Right lobe of liver (tissue), 6 donors: ENCODE results near the gene CCDC68. TPM values are rescaled to one million over a fixed set of nuclear protein-coding genes. Genes with fewer than 3 reads are reported as not detected.
A peak's percentile ranks its signal among the peaks of the same experiment; 100 is the strongest.

Experiments
- ATAC-seq, 4 donors: fragments of 200-7000 bp; cut with Tn5 transposase; one replicate each; pipeline ENCODE4 v1.9.1; 2020; ENCODE audit warnings: mild to moderate bottlenecking in 4 of 4, moderate library complexity in 4 of 4
- DNase-seq, 3 donors: peaks; one replicate each; pipeline ENCODE4 v3.0.0-alpha.2; 2020
- H3K27ac ChIP-seq, 3 donors: fragments of 200-600 bp; one replicate each; pipeline ENCODE4 v1.8.0; 2022
- H3K27me3 ChIP-seq, 2 donors: fragments of 200-600 bp; one replicate each; pipeline ENCODE4 v1.8.0; 2022
- H3K36me3 ChIP-seq, 4 donors: fragments of 200-600 bp; sonication (generic) in 1 of 4; one replicate each; pipeline versions ENCODE4 v1.5.1 to v1.8.0; 2017 to 2022; ENCODE audit warnings: control low read depth in 1 of 4
- H3K4me1 ChIP-seq, 4 donors: fragments of 200-600 bp; sonication (generic) in 1 of 4; one replicate each; pipeline versions ENCODE4 v1.5.1 to v1.8.0; 2017 to 2022; ENCODE audit warnings: control low read depth in 1 of 4
- H3K4me3 ChIP-seq, 3 donors: fragments of 200-600 bp; one replicate each; pipeline ENCODE4 v1.8.0; 2022
- H3K9me3 ChIP-seq, 4 donors: fragments of 200-600 bp; sonication (generic) in 1 of 4; one replicate each; pipeline versions ENCODE4 v1.5.1 to v1.8.0; 2017 to 2022; ENCODE audit warnings: control low read depth in 1 of 4
- CTCF ChIP-seq, 4 donors: fragments of 200-600 bp in 3 of 4; fragments of 450-650 bp in 1 of 4; IDR thresholded peaks; one replicate each; pipeline versions ENCODE4 v1.5.1 to v1.8.0; 2016 to 2022; ENCODE audit warnings: antibody characterized with exemption in 4 of 4, mild to moderate bottlenecking in 2 of 4
- POLR2A ChIP-seq: fragments of 450-650 bp; IDR thresholded peaks from one replicate; pipeline ENCODE4 v1.6.1; 2017; ENCODE audit warnings: antibody characterized with exemption, mild to moderate bottlenecking
- WGBS: methylation state at CpG from one replicate; pipeline ENCODE4 v1.1.6; 2018; ENCODE audit warnings: low coverage, low lambda C conversion rate; ENCODE audit not compliant: insufficient coverage; ENCODE audit errors: missing lambda C conversion rate; 5-methylcytosine and 5-hydroxymethylcytosine counted together
- intact Hi-C, 2 donors: fragments of 100-400 bp; cut with DNase I; formaldehyde crosslinking; loops; one replicate each; pipeline versions ENCODE4 v1.11.2 to v1.14.1; 2022
- total RNA-seq, 6 experiments: library from RNA; depleted of rRNA in 2 of 6; stranded (reverse); fragments of >200 nt in 2 of 6; fragmentation: NEBNext Ultra II Directional in 3 of 6; extraction: Animal tissue kit (Norgen Biotek cat#: 25700) in 3 of 6; gene quantifications; one replicate each; pipeline versions ENCODE4 v1.1.0 to v1.2.4, GENCODE V29; 2016 to 2023
- donor health status: DM: no; HTN: yes; CAD: no.
- donor health status: DM: no; HTN: no; CAD: no.
- donor health status: DM: no; HTN: no; CAD: no.
- donor health status: DM: no; HTN: yes; CAD: no.
- donor health status: DM: no; HTN: yes; CAD: no.

The CCDC68 gene
- total RNA-seq, 6 experiments from 2014 or later, result 3.1 to 17.3 (median 9.3) TPM

- Histone ChIP-seq H3K4me3 (no peak overlapping the region), H3K9me3 (no peaks in the 10 kb centered on the region), H3K27ac (no peak overlapping the region), H3K27me3 (no peaks in the 10 kb centered on the region), H3K36me3 (no peaks in the 10 kb centered on the region), H3K4me1 (peaks cover 0 to 14% (median 0%) of the 10 kb centered on the region in 4 donors)
- intact Hi-C loops, result no loop called here
- ATAC-seq (no peak), DNase-seq (no peak)
- WGBS, result 60% methylated on average over 6 of the region's 6 CpGs
- TF ChIP-seq CTCF (IDR thresholded peaks at IDR 0.05), result no peak
- no peak for TF ChIP-seq POLR2A
Observed at GRCh38 chr18:54881229-54881768, 78.0 kb downstream of the CCDC68 start.

GRCh38 chr18:54880395-54881105 lies 78.7 kb downstream of the CCDC68 start:
- no peak overlapping the region for H3K27ac ChIP-seq
- no peaks in the 10 kb centered on the region for H3K27me3 ChIP-seq
- no peak for TF ChIP-seq POLR2A
- no peak for TF ChIP-seq CTCF (IDR thresholded peaks at IDR 0.05)
- no peak overlapping the region for H3K4me3 ChIP-seq
- H3K36me3 ChIP-seq, result no peaks in the 10 kb centered on the region
- WGBS, result 87% methylated on average over 5 of the region's 5 CpGs
- no peak for DNase-seq
- H3K4me1 ChIP-seq, result peaks cover 0 to 14% (median 0%) of the 10 kb centered on the region in 4 donors
- no peaks in the 10 kb centered on the region for H3K9me3 ChIP-seq
- ATAC-seq, result no peak
- intact Hi-C loops, result no loop called here

GRCh38 chr18:54879691-54880090 lies 79.6 kb downstream of the CCDC68 start:
- H3K27ac ChIP-seq, result no peak overlapping the region
- no peak for TF ChIP-seq CTCF (IDR thresholded peaks at IDR 0.05)
- no peak for TF ChIP-seq POLR2A
- ATAC-seq (peak in 2 of 4 donors; percentile 28 to 32), DNase-seq (no peak)
- H3K36me3 ChIP-seq, result no peaks in the 10 kb centered on the region
- no peaks in the 10 kb centered on the region for H3K9me3 ChIP-seq
- H3K4me3 ChIP-seq, result no peak overlapping the region
- H3K4me1 ChIP-seq, result peaks cover 0 to 20% (median under 1%) of the 10 kb centered on the region in 4 donors
- WGBS, result 75% methylated on average over 4 of the region's 4 CpGs
- intact Hi-C loops, result no loop called here
- H3K27me3 ChIP-seq, result no peaks in the 10 kb centered on the region

GRCh38 chr18:54878659-54879358 lies 80.5 kb downstream of the CCDC68 start:
- Histone ChIP-seq H3K4me1 (peaks cover 0 to 26% (median 6%) of the 10 kb centered on the region in 4 donors), H3K36me3 (no peaks in the 10 kb centered on the region), H3K9me3 (no peaks in the 10 kb centered on the region), H3K4me3 (no peak overlapping the region), H3K27me3 (no peaks in the 10 kb centered on the region), H3K27ac (no peak overlapping the region)
- 42% methylated on average over 3 of the region's 3 CpGs for WGBS
- no peak for TF ChIP-seq CTCF (IDR thresholded peaks at IDR 0.05)
- TF ChIP-seq POLR2A, result no peak
- intact Hi-C loops, result no loop called here
- DNase-seq (no peak), ATAC-seq (peak in 1 of 4 donors; percentile 40)
